Skeletal muscle cell (primary cell): ENCODE results near the gene CFAP206.

Experiments
- DNase-seq: peaks from one replicate; pipeline ENCODE4 v3.0.0-alpha.2; 2010; ENCODE audit warnings: low read depth
- H3K4me3 ChIP-seq: 2 replicates; pipeline ENCODE4 v1.5.1; 2011; ENCODE audit warnings: low read depth, mild to moderate bottlenecking, control low read depth, low read length, moderate library complexity

The CFAP206 gene

GRCh38 chr6:87501809-87502572, 94.2 kb downstream of the CFAP206 start:
- no peak for DNase-seq
- H3K4me3 ChIP-seq, result no peak overlapping the region

DNA sequence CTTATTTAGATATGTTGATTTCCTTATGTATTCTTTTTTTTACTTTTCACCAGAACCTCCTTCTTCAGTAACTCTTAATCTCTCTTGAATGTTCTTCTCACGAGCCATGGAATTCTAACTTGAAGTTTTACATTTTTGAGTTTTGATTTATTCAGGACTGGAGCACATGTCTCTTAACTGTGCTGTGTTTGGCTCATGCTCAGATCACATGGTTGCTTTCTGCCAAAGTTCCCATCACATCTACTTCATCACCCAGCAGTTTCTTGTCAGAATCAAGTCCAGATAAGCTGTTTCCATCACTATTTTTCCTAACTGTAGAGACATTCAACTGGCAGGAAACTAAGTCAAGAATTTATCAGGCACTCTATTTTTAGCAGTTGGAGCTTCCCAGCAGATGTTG, 96.7 kb downstream of the CFAP206 start:
- DNase-seq, result no peak
- H3K4me3 ChIP-seq, result no peak overlapping the region
